Keratinocyte (primary cell): ENCODE measurements around the gene MDM4.

ENCODE experiments used
- CTCF ChIP-seq, 3 experiments: IDR thresholded peaks in 1 of 3; conservative IDR thresholded peaks in 1 of 3; optimal IDR thresholded peaks in 1 of 3; 2 replicates in 2 of 3; 3 replicates in 1 of 3; pipeline versions ENCODE3 to v1.5.1; 2011; ENCODE audit warnings: low read length in 3 of 3, mild to moderate bottlenecking in 3 of 3, moderate library complexity in 2 of 3, control low read depth in 1 of 3, inconsistent platforms in 1 of 3; ENCODE audit not compliant: insufficient read depth in 2 of 3; ENCODE audit errors: extremely low read depth in 1 of 3
- EZH2 ChIP-seq: IDR thresholded peaks from one replicate; pipeline ENCODE4 v1.6.1; 2012; ENCODE audit warnings: inconsistent platforms, mild to moderate bottlenecking, low read length, moderate library complexity

GRCh38 chr1:204541626-204542025 is 25.4 kb downstream of the MDM4 start:
- TF ChIP-seq CTCF (optimal IDR thresholded peaks at IDR 0.05 in 1 of 3, IDR thresholded peaks at IDR 0.05 in 1 of 3, conservative IDR thresholded peaks at IDR 0.05 in 1 of 3; ENCODE audit: extremely low read depth in 1 of 3, insufficient read depth in 2 of 3, low read length in 3 of 3) (no peak), EZH2 (no peak)
